Measurements from ENCODE around the gene BCAS3.

The BCAS3 gene

GRCh38 chr17:61081959-61082358 lies 404.3 kb downstream of the BCAS3 start:
- no peak for DNase-seq

DNA sequence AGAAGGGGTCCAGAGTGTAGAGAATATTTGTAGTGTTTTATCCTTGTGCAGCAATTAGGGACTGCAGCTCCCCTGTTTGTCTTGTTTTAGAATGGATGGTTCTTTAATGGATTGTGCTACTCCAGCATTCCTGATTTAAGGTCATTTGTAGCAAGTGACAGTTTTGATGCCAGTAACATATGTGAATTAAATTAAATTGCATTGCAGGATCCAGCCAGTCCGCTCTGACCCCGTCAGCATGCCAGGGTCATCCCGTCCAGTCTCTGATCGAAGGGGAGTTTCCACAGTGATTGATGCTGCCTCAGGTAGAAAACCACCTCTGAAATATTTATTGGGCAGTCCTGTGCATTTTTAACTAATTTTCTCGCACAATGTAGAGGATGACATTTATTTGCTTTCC lies 406.6 kb downstream of the BCAS3 start:
- no peak for DNase-seq

GRCh38 chr17:61087024-61087423 lies 409.4 kb downstream of the BCAS3 start:
- DNase-seq, result no peak

GRCh38 chr17:61088556-61088955 lies 410.9 kb downstream of the BCAS3 start:
- no peak for DNase-seq

DNA sequence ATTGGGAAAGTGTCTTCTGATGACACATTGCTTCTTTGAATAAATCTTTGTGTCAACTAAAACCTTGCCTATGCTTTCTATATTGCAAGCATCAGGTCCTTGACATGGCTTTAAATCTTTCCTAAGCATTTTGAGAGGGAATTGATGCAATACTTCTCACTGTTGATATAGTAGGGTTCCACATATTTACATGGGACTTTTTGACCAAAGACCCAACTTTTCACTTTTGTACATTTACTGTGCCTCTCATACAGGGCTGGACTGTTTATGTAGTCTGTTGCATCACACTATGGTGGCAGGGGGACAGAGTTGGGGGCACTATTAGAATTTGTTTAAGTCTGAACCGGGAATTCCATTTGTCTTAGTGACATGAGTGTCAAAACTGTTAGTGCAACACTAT lies 413.4 kb downstream of the BCAS3 start:
- no peak for DNase-seq

- no peak for DNase-seq
Observed at GRCh38 chr17:61097781-61098180, 420.1 kb downstream of the BCAS3 start.

DNA sequence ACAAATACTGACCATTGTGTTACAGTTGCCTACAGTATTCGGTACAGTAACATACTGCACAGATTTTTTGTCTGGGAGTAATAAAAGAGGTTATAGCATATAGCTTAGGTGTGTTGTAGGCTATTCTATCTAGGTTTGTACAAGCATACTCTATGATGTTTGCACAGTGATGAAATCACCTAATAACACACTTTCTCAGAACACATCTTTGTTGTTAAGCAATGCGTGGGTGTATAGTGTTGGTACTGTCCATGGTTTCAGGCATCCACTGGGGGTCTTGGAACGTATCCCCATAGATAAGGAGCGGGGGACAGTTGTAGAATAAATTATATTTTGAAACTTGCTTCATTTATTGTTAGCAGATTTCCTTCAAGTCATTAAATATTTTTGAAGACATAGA lies 428.7 kb downstream of the BCAS3 start:
- no peak for DNase-seq

- no peak for DNase-seq
Observed at GRCh38 chr17:61116577-61116976, 438.9 kb downstream of the BCAS3 start.

- no peak for DNase-seq
Observed at GRCh38 chr17:61117983-61118382, 440.3 kb downstream of the BCAS3 start.

GRCh38 chr17:61118871-61119270 lies 441.2 kb downstream of the BCAS3 start:
- no peak for DNase-seq

DNA sequence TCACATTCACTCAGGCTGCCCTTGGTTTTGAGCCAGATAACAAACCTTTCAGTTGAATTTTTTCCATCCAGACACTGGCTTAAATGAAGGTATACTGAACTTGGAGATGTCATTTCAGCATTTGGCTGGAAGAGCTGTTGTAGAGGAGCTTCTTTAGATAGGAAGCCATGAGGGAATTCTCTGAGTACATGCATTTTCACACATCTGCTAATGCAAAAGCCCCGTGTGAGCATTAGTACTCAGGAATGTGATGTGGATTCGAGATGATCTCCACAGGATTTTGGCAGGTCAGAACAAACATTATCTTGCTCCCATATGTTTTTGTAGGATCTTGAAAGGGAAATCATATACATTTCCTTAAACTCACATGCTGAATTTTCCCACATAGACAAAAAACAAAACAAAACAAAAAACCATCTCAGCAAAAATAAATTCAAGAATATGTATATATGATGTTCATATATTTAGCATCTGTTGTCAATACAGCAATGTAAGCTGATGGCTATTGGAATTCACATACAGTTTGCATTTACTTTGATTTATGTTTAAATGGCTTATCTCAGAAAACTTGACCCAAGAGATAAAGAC lies 444.8 kb downstream of the BCAS3 start:
- DNase-seq, result no peak

- no peak for DNase-seq
Observed at GRCh38 chr17:61124562-61124961, 446.9 kb downstream of the BCAS3 start.

DNA sequence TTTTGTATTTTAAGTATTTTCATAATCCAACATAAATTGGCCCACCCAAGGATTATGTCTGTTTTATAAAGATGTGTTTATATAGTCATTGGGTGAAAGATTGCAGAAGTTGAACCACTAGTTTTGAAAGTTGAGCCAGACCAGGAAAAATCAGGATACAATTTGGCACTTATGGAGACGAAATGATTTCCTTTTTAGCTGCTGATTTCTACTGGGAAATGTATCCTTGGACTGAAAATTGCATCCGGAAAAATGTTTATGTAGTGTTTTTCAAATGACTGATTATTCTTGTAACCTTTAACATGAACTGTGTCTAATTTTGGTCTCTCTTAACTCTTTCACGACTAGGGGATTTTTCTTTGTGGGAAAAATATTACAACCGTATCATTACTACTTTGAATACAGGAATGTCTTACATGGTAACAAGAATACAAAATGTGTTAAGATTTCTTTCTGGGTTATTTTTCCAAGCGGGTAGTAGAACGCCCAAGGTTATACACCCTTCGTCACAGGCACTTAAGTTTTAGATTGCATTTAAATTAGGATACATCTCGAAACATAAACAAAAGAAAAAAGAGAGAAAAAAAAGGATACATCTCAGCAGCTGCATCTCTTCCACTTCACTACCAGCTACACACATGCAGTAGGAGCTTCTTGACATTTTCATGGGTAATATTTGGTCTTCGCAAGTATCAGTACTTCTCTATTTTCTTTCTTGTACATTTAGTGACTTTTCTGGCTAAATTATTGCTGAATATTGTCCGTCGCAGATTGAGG lies 449.0 kb downstream of the BCAS3 start:
- no peak for DNase-seq

DNA sequence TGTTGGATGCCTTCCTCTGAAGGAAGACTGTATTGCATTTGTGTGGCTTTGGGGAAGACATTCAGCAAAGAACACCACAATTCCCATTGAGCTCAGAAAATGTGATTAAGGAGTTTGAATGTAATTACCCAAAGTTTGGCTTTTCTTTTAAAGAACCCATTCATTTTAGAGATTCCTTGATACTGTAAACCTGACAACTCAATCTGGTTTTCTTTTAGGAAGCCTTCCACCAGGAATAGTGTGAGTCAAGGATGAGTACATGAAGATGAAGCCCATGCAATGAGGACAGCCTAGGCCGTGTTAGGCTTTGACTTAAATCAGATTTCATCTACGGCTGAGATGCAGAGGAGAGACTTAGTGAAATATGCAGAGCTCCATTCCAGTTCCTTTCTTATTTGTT lies 450.3 kb downstream of the BCAS3 start:
- DNase-seq, result no peak

DNA sequence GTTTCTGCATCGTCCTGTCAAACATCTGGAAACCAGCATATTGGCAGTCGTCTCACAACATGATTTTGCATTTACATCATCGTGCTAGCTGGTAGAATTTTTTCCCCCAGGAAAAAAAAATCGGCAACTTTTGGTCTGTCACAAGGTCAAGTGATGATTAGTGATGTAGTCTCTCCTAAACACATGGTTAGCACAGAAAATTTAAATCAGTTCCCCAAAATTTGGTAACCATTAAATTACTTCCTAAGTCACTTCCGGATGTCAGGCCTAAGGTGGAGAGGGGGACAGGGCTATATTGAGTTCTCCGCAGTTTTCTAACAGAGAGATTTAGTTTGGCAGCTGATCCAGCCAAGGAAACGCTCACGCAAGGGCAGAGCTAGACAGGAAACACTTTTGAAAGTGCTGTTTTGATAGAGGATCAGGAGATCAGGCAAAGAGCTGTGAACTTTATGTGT lies 451.0 kb downstream of the BCAS3 start:
- no peak for DNase-seq

- no peak for DNase-seq
Observed at GRCh38 chr17:61129267-61130254, 451.9 kb downstream of the BCAS3 start.

- DNase-seq, result no peak
Observed at GRCh38 chr17:61130330-61130729, 452.7 kb downstream of the BCAS3 start.

DNA sequence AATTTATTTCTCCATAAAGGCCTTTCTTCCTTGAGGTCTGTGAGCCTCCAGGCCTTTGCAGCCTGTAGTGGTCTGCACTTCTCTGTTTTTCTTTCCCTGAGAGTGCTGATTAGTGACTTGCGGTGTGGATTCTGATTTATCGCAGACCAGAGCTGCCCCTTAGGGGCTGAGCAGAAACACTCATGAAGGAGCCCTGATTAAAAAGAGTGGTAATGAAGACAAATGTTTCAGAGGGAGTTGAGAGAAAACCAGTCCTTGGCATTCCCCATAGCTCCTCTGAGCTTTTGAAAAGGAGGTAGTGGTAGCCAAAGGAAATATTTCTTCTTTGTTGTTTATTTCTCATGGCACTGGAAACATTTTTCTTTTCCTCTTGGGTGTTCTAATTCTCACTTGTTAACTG lies 453.9 kb downstream of the BCAS3 start:
- DNase-seq, result no peak

DNA sequence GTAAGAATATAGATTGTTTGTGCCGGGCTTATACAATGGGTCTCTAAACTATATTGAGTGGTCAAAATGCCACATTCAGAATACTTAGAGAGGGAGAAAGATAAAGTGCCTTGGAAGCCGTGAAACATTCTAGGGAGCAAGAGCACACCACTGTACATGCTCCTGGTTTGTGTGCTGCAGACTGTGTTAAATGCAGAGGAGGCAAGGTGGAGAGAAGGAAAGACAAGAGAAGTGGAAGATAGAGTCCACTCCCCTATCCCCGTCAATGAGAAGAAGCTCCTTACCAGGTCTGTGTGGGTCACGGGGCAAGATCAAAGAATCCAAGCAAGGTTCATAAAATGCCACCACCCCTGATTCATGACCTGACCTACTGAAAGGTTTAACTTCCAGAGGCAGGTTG lies 454.9 kb downstream of the BCAS3 start:
- no peak for DNase-seq

DNA sequence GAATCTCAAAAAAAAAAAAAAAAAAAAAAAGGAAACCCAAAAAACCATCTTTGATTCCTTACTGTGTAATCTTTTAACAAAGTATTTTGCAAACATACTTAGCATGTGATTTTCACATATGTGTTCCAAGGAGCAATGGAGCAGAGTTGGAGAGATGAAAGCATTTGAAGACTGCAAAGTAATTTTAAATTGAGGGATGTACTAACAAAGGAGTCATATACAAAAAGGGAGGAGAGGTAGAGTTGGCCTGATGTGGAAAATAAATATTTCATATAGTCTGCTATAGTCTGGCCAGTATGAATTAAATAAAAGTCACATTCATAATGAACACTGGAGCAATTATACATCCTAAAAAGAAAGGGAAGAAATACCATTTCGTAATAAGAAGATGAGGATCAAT lies 456.2 kb downstream of the BCAS3 start:
- no peak for DNase-seq

- DNase-seq, result no peak
Observed at GRCh38 chr17:61134551-61135235, 457.0 kb downstream of the BCAS3 start.

- DNase-seq, result no peak
Observed at GRCh38 chr17:61135782-61136181, 458.1 kb downstream of the BCAS3 start.

DNA sequence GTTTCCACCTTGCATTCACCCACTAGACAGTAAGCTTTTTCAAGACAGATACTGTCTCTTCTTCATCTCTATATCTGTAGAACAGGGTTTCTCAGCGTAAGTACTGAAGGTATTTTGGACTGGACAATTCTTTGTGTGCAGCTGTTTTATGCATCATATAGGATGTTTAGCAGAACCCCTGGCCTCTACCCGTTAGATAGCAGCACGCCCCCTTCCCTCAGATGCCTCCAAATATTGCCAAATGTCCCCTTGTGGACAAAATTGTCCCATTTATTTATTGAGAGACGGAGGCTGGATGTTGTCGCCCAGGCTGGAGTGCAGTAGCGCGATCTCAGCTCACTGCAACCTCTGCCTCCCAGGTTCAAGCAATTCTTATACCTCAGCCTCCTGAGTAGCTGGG lies 458.6 kb downstream of the BCAS3 start:
- DNase-seq, result no peak
